HEK293 (cell line): ENCODE data around the gene INPP5A.
A peak's percentile ranks its signal among the peaks of the same experiment; 100 is the strongest.

Experiments
- CTCF ChIA-PET: fragments of 350-600 bp; formaldehyde crosslinking; extraction: SDS; loops from one replicate; lab custom pipeline; 2021; ENCODE audit warnings: antibody characterized with exemption; lab: Yijun Ruan, JAX
- POLR2A ChIA-PET: fragments of 300-600 bp; formaldehyde crosslinking; extraction: SDS; loops from one replicate; lab custom pipeline; 2020; ENCODE audit warnings: antibody characterized with exemption, inconsistent platforms; lab: Yijun Ruan, JAX
- H3K27ac ChIP-seq: fragments of 200-500 bp; sonication (Bioruptor generic); 2 replicates; pipeline ENCODE4 v1.5.1; 2014; ENCODE audit warnings: low read depth, low read length, control low read depth, inconsistent platforms; ENCODE audit errors: extremely low read depth
- H3K36me3 ChIP-seq, 2 experiments: fragments of 200-500 bp in 1 of 2; sonication (Bioruptor generic) in 1 of 2; 1 replicate in 1 of 2; 2 replicates in 1 of 2; pipeline ENCODE4 v1.5.1; 2014 to 2017; ENCODE audit warnings: inconsistent platforms in 2 of 2, low read length in 2 of 2; ENCODE audit not compliant: control insufficient read depth in 2 of 2, insufficient read depth in 1 of 2
- H3K4me1 ChIP-seq: fragments of 200-500 bp; sonication (Bioruptor generic); 2 replicates; pipeline ENCODE4 v1.5.1; 2014; ENCODE audit warnings: mild to moderate bottlenecking, low read length, inconsistent platforms; ENCODE audit not compliant: control insufficient read depth, insufficient read depth
- H3K4me3 ChIP-seq: 2 replicates; pipeline ENCODE4 v1.5.1; 2011; ENCODE audit warnings: low read depth, mild to moderate bottlenecking, control low read depth, low read length, moderate library complexity
- H3K9me3 ChIP-seq: fragments of 200-500 bp; sonication (Bioruptor generic); 2 replicates; pipeline ENCODE4 v1.5.1; 2014; ENCODE audit warnings: low read depth, low read length, inconsistent platforms; ENCODE audit not compliant: control insufficient read depth, insufficient read depth
- GLI4 ChIP-seq: fragments of 450-650 bp; formaldehyde crosslinking; IDR thresholded peaks from 2 replicates; pipeline ENCODE4 v1.5.1; 2016; ENCODE audit warnings: missing biosample characterization, missing genetic modification characterization
- PBX3 ChIP-seq: sonication (generic); formaldehyde crosslinking; IDR thresholded peaks from 2 replicates; pipeline ENCODE4 v1.8.1; 2022; ENCODE audit warnings: mild to moderate bottlenecking, moderate library complexity, missing genetic modification reagents
- ZBTB1 ChIP-seq: fragments of 450-650 bp; formaldehyde crosslinking; IDR thresholded peaks from 2 replicates; pipeline ENCODE4 v1.5.1; 2016; ENCODE audit warnings: missing biosample characterization, missing genetic modification characterization
- ZEB2 ChIP-seq: fragments of 450-650 bp; formaldehyde crosslinking; IDR thresholded peaks from 2 replicates; pipeline ENCODE4 v1.5.1; 2016; ENCODE audit warnings: missing biosample characterization, missing genetic modification characterization
- ZIC2 ChIP-seq: fragments of 450-650 bp; formaldehyde crosslinking; IDR thresholded peaks from 2 replicates; pipeline ENCODE4 v1.5.1; 2016; ENCODE audit warnings: missing biosample characterization, missing genetic modification characterization
- ZNF121 ChIP-seq: fragments of 450-650 bp; formaldehyde crosslinking; IDR thresholded peaks from 2 replicates; pipeline ENCODE4 v1.5.1; 2016; ENCODE audit warnings: missing biosample characterization, missing genetic modification characterization
- ZNF133 ChIP-seq: fragments of 450-650 bp; formaldehyde crosslinking; IDR thresholded peaks from 2 replicates; pipeline ENCODE4 v1.5.1; 2016; ENCODE audit warnings: missing biosample characterization, missing genetic modification characterization
- ZNF138 ChIP-seq: fragments of 450-650 bp; formaldehyde crosslinking; IDR thresholded peaks from 2 replicates; pipeline ENCODE4 v1.5.1; 2016; ENCODE audit warnings: missing biosample characterization, missing genetic modification characterization, borderline replicate concordance
- ZNF157 ChIP-seq: fragments of 450-650 bp; formaldehyde crosslinking; IDR thresholded peaks from 2 replicates; pipeline ENCODE4 v1.5.1; 2016; ENCODE audit warnings: missing biosample characterization, missing genetic modification characterization
- ZNF362 ChIP-seq: fragments of 450-650 bp; formaldehyde crosslinking; IDR thresholded peaks from 2 replicates; pipeline ENCODE4 v1.5.1; 2016; ENCODE audit warnings: missing biosample characterization, missing genetic modification characterization
- ZNF513 ChIP-seq: fragments of 450-650 bp; IDR thresholded peaks from 2 replicates; pipeline ENCODE4 v1.5.1; 2018; ENCODE audit warnings: missing biosample characterization, missing genetic modification characterization
- ZNF548 ChIP-seq: fragments of 450-650 bp; formaldehyde crosslinking; IDR thresholded peaks from 2 replicates; pipeline ENCODE4 v1.5.1; 2016; ENCODE audit warnings: missing biosample characterization, missing genetic modification characterization
- ZNF558 ChIP-seq: fragments of 450-650 bp; formaldehyde crosslinking; IDR thresholded peaks from 2 replicates; pipeline ENCODE4 v1.5.1; 2016; ENCODE audit warnings: missing biosample characterization, missing genetic modification characterization
- ZNF658 ChIP-seq: fragments of 450-650 bp; formaldehyde crosslinking; IDR thresholded peaks from 2 replicates; pipeline ENCODE4; 2016; ENCODE audit warnings: missing biosample characterization, missing genetic modification characterization
- ZNF704 ChIP-seq: fragments of 450-650 bp; formaldehyde crosslinking; IDR thresholded peaks from 2 replicates; pipeline ENCODE4 v1.5.1; 2016; ENCODE audit warnings: missing biosample characterization, missing genetic modification characterization
- ZNF747 ChIP-seq: fragments of 450-650 bp; formaldehyde crosslinking; IDR thresholded peaks from 2 replicates; pipeline ENCODE4 v1.5.1; 2016; ENCODE audit warnings: missing biosample characterization, missing genetic modification characterization
- ZSCAN23 ChIP-seq: fragments of 450-650 bp; formaldehyde crosslinking; IDR thresholded peaks from 2 replicates; pipeline ENCODE4 v1.5.1; 2016; ENCODE audit warnings: missing biosample characterization, missing genetic modification characterization
- TF ChIP-seq, protein P1 (sequence below): fragments of 450-650 bp; formaldehyde crosslinking; IDR thresholded peaks from 2 replicates; pipeline ENCODE4 v1.5.1; 2016; ENCODE audit warnings: missing biosample characterization, missing genetic modification characterization
- TF ChIP-seq, protein P2 (sequence below): fragments of 450-650 bp; formaldehyde crosslinking; IDR thresholded peaks from 2 replicates; pipeline ENCODE4 v1.5.1; 2016; ENCODE audit warnings: missing biosample characterization, missing genetic modification characterization

The INPP5A gene

DNA sequence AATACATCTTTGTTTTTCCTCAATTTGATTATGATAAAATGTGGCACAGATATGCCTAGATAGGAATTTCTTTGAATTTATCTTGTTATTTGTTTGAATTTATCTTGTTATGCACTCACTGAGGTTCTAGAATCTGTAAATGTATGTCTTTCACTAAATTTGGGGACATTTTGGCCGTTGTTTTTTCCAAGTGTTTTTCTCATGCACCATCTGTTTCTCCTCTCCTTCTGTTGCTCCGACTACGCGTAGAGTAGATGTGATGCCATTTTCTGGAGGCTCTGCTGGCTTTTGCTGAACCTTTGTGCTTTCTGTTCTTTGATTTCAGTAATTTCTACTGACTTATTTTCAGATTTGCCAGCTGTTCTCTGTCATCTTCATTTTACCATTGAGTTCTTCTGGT lies 101.9 kb downstream of the INPP5A start:
- ChIA-PET POLR2A (no interaction called here), CTCF (interaction anchor here (1.1 to 1.6 kb wide), 3 partner anchors 8 to 180 kb away, joined by 3 to 7 read pairs (median 4); no protein-coding TSS in a partner anchor)
- no peaks in the 10 kb centered on the region for H3K36me3 ChIP-seq
- TF ChIP-seq, protein P1, sequence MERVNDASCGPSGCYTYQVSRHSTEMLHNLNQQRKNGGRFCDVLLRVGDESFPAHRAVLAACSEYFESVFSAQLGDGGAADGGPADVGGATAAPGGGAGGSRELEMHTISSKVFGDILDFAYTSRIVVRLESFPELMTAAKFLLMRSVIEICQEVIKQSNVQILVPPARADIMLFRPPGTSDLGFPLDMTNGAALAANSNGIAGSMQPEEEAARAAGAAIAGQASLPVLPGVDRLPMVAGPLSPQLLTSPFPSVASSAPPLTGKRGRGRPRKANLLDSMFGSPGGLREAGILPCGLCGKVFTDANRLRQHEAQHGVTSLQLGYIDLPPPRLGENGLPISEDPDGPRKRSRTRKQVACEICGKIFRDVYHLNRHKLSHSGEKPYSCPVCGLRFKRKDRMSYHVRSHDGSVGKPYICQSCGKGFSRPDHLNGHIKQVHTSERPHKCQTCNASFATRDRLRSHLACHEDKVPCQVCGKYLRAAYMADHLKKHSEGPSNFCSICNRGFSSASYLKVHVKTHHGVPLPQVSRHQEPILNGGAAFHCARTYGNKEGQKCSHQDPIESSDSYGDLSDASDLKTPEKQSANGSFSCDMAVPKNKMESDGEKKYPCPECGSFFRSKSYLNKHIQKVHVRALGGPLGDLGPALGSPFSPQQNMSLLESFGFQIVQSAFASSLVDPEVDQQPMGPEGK (tag by site-specific recombination) = no peak
- peak; percentile 94 for TF ChIP-seq ZNF558 (tag by site-specific recombination)
- no peaks in the 10 kb centered on the region for H3K9me3 ChIP-seq
- no peaks in the 10 kb centered on the region for H3K4me1 ChIP-seq
- H3K4me3 ChIP-seq = no peak overlapping the region
- no peak overlapping the region for H3K27ac ChIP-seq

DNA sequence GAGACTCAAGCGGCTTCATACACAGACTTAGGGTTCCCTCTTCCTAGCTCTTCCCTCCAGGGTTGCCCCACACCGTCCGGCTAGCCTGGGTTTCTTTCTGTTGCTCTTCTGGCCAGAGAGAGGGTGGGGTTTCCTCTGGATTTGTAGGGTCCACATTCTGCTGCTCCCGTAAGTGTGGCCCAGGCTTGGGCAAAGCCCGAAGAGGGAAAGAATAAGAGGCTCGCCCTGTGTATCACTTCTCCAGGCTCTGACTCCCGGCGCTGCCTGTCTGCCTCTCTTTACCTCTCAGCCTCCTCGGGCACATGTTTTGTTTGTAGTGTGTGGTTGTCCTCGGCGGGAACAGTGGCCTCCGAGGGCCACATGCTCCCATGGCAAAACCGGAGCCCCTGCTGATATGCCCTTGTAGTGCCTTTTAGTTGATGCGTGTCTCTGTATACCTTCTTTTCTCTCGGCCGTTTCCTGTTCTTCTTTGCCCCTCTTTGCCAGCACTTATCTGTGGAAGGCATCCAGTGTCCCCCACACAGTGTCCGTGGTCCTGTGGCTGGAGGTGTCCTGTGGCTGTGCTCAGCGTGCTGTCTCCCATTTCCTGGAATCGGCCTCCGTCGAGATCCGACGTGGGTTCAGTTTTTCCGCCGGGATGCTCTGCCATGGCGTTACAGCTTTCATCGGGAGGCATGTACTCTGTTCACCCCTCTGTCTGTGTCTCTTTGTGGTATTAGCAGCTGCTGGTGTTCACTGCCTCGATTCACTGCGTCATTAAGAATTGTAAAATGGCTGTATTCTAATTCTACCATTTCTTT lies 102.9 kb downstream of the INPP5A start:
- Histone ChIP-seq H3K4me1 (no peaks in the 10 kb centered on the region), H3K27ac (no peak overlapping the region), H3K36me3 (no peaks in the 10 kb centered on the region)
- POLR2A ChIA-PET = no interaction called here
- TF ChIP-seq, protein P2, sequence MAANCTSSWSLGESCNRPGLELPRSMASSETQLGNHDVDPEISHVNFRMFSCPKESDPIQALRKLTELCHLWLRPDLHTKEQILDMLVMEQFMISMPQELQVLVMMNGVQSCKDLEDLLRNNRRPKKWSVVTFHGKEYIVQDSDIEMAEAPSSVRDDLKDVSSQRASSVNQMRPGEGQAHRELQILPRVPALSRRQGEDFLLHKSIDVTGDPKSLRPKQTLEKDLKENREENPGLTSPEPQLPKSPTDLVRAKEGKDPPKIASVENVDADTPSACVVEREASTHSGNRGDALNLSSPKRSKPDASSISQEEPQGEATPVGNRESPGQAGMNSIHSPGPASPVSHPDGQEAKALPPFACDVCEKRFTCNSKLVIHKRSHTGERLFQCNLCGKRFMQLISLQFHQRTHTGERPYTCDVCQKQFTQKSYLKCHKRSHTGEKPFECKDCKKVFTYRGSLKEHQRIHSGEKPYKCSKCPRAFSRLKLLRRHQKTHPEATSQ (tag by site-specific recombination) = no peak
- no peak for TF ChIP-seq ZNF362 (tag by site-specific recombination)
- no peak for TF ChIP-seq ZEB2 (tag by site-specific recombination)
- TF ChIP-seq, all 188 proteins: peak for 0
- no peaks in the 10 kb centered on the region for H3K9me3 ChIP-seq
- H3K4me3 ChIP-seq = no peak overlapping the region
- CTCF ChIA-PET = interaction anchor here (0.6 kb wide), 1 partner anchor 187 kb away, joined by 3 read pairs; no protein-coding TSS in a partner anchor

- no peak overlapping the region for H3K27ac ChIP-seq
- ChIA-PET POLR2A (no interaction called here), CTCF (interaction anchor here (0.8 to 0.9 kb wide), 2 partner anchors 105 to 110 kb away, joined by 3 read pairs; no protein-coding TSS in a partner anchor)
- no peaks in the 10 kb centered on the region for H3K4me1 ChIP-seq
- no peak overlapping the region for H3K4me3 ChIP-seq
- no peaks in the 10 kb centered on the region for H3K9me3 ChIP-seq
- H3K36me3 ChIP-seq = no peaks in the 10 kb centered on the region
- no peak for TF ChIP-seq ZNF121 (tag by site-specific recombination)
- no peak for TF ChIP-seq ZNF513 (tag by site-specific recombination)
- no peak for TF ChIP-seq ZNF133 (tag by site-specific recombination)
- no peak for TF ChIP-seq ZNF704
- TF ChIP-seq ZIC2 (tag by site-specific recombination) = no peak
- TF ChIP-seq ZSCAN23 (tag by site-specific recombination) = no peak
- TF ChIP-seq ZNF138 (tag by site-specific recombination) = no peak
- TF ChIP-seq PBX3 (CRISPR knock-in tag) = no peak
- TF ChIP-seq ZNF548 (tag by site-specific recombination) = no peak
- TF ChIP-seq ZNF658 (tag by site-specific recombination) = no peak
- no peak for TF ChIP-seq ZEB2 (tag by site-specific recombination)
- no peak for TF ChIP-seq ZNF747
- no peak for TF ChIP-seq ZBTB1 (tag by site-specific recombination)
- no peak for TF ChIP-seq GLI4 (tag by site-specific recombination)
- TF ChIP-seq ZNF558 (tag by site-specific recombination) = no peak
- no peak for TF ChIP-seq ZNF157 (tag by site-specific recombination)
These were observed 103.8 kb downstream of the INPP5A start for GRCh38 chr10:132641401-132641800.
